Hematopoietic multipotent progenitor cell (in vitro differentiated cells): ENCODE data around the gene ZNF217. TPM values are rescaled to one million over a fixed set of nuclear protein-coding genes. Genes with fewer than 3 reads are reported as not detected.
"Not testable (repeated sequence)": the region's sequence is repeated elsewhere in the genome, so short reads cannot be mapped to it uniquely, and the experiment has no call there.

ENCODE experiments used
- DNase-seq, 3 donors: peaks; one replicate each; pipeline ENCODE4 v3.0.0-alpha.2; 2011 to 2015; ENCODE audit warnings: low read depth in 2 of 3, low spot score in 2 of 3
- small RNA-seq: library from RNA; depleted of rRNA; stranded (forward); fragments of <200 nt; gene quantifications from one replicate; pipeline ENCODE3, GENCODE V24; 2012
- total RNA-seq: library from RNA; depleted of rRNA; stranded (reverse); fragments of >200 nt; gene quantifications from one replicate; pipeline ENCODE4 v1.2.3, GENCODE V29; 2012

The ZNF217 gene
- total RNA-seq, 1 donor: 26.7 TPM

- DNase-seq: no peak
Measured at GRCh38 chr20:53534037-53534436, 59.6 kb downstream of the ZNF217 start.

DNA sequence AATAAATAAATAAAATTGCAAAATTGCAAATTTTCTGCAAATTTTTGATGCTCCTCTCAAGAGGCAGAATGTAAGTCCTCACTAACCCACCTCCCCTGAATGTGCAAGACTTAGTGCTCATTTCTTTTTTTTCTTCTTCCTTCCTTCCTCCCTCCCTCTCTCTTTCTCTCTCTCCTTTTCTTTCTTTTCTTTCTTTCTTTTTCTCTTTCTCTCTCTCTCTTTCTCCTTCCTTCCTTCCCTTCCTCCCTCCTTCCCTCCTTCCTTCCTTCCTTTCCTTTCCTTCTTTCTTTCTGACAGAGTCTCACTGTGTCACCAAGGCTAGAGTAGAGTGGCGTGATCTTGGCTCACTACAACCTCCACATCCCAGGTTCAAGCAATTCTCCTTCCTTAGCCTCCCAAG lies 60.1 kb downstream of the ZNF217 start:
- no peak for DNase-seq

DNA sequence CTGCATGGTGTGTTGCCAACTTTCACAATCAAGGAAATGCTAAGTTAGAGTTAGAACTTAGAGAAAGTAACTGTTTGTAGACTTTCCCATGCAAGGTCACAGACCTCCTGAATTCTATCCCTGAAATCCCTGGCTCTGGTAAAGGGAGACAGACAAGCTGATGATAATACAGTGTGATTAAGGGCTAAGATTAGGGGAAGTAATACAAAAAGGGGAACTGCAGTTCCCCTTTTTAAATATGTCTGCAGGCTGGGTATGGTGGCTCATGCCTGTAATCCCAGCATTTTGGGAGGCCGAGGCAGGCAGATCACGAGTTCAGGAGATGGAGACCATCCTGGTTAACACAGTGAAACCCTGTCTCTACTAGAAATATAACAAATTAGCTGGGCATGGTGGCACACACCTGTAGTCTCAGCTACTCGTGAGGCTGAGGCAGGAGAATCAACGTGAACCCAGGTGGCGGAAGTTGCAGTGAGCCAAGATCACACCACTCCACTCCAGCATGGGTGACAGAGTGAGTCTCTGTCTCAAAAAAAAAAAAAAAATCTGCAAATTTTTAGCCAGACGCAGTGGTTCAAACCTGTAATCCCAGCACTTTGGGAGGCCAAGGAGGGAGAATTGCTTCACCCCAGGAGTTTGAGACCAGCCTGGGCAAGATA lies 60.9 kb downstream of the ZNF217 start:
- peak in 1 of 3 donors; percentile 6 for DNase-seq

DNA sequence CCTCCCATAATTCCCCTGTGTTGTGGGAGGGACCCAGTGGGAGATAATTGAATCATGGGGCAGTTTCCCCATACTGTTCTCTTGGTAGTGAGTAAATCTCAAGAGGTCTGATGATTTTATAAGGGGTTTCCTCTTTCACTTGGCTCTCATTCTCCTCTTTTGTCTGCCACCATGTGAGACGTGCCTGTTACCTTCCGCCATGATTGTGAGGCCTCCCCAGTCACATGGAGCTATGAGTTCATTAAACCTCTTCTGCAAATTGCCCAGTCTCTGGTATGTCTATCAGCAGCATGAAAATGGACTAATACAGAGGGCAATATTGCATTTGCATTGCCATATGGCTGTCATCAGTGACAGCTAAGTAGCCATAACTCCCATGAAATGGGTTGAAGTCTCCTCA lies 63.2 kb downstream of the ZNF217 start:
- DNase-seq: no peak

DNA sequence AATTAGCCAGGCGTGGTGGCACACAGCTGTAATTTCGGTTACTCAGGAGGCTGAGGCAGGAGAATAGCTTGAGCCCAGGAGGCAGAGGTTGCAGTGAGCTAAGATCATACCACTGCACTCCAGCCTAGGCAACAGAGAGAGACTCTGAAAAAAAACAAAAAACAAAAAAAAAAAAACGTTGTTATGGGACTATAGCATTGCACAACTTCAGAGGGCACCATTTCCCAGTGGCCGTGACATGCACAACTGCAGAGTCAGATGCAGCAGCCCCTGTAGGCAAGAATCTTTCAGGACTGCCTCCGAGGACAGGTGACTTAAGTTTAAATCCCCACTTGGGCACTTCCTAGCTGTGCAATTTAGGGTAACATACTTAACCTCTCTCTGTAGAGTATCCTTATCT lies 64.0 kb downstream of the ZNF217 start:
- no peak for DNase-seq

DNA sequence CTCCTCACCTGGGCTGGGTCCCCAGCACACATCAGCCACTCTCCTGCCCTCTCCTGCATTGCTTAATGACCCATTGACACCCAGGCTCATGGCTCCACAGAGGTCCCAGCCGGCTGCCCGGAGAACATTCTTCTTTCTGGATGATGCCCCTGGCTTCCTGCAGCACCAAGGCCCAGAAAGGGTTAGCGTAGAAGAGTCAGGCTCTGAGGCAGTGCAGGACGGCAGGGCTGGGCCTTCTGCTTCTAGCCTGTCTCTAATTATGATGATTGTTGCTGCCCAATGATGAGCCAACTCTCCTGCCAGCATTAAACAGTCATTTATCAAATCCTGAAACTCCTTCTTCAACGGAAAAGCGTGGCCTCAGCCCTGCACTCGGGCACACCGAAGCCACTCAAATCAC lies 66.4 kb downstream of the ZNF217 start:
- DNase-seq: no peak

DNA sequence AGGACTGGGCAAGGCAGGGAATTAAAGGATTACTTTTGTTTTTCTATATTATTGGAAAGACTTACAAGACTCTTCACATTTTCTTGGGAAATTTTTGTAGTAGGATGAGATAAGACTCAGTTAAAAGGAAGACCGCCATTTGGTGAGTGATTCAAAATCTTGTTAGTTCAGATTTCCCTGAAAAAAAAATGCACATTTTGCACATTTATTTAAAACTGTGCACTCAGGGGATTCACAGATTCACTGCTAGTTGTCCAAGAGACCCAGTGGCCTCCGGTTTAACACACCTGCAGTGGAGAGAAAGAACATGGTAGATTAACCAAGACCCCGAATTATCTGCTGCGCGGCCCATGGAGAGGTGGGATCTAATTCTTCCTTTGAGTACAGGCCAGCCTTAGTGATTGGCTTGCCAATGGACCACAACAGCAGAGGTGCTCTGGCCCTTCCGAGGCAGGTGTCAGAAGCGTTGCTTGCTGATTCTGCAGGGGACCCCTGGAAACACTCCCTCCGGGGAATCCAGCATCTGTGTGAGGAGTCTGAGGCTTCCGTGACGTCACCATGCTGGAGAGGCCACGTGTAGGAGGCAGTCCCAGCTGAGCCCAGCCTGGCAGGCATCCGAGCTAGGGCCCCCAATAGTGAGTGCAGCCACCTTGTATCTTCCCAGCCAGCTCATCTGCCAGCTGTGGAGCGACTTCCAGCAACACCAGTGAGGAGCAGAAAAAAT lies 68.9 kb downstream of the ZNF217 start:
- no peak for DNase-seq

- DNase-seq: not testable (repeated sequence)
Measured at GRCh38 chr20:53523615-53524014, 70.0 kb downstream of the ZNF217 start.

DNA sequence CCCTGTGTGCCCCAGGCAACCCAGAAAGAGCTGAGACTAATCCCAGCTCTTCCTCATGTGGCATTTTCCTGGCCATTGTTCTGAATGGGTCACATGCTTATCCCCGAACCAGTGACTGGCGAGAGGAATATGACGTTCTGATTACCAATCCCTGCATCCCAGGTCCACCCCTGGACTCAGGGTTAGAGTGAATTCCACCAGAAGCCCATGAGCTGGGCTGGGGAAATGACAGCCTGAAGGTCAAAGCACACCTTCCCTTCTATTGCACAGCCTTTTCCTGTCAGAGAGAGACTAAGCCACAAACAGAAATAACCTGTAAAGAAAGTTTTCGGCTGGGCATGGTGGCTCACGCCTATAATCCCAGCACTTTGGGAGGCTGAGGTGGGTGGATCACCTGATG lies 70.9 kb downstream of the ZNF217 start:
- DNase-seq: no peak

GRCh38 chr20:53522026-53522425 lies 71.6 kb downstream of the ZNF217 start:
- DNase-seq: no peak

DNA sequence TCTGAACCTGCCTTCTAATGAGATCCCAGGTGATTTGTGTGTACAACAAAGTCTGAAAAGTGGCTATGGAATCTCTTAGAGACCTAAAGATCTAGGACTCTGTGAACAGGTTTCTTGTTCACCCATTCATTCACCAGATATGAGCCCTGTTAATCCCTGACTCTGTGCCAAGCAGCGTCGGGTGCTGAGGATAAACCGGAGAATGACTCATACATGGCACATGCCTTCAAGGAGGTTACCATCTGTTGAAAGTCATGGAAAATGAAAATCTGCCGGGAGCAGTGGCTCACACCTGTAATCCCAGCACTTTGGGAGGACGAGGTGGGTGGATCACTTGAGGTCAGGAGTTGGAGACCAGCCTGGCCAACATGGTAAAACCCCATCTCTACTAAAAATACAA lies 72.2 kb downstream of the ZNF217 start:
- DNase-seq: not testable (repeated sequence)

- DNase-seq: no peak
Measured at GRCh38 chr20:53517146-53517545, 76.5 kb downstream of the ZNF217 start.

Small RNAs within 50 kb of the gene (small RNA-seq; reads per million reads assigned to genes)
- gene RF00019: not detected
